ENCODE results near the gene GRB7.

DNA sequence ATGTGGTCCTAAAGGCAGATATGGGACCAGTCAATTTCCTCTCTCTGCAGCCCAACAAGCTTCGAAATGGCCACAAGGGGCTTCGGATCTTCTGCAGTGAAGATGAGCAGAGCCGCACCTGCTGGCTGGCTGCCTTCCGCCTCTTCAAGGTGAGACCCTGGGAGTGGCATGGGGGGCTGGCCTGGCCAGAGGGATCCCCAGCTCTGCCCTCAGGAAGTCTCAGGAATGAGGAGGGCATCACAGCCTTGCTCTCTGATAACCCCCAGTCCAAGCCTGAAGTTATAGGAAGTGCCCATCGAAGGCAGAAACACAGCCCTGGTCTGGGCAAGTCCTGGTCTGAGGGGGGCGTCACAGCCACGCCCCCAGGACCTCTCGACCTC is 7.1 kb downstream of the GRB7 start:
- TF ChIP-seq POLR2A (IDR thresholded peaks at IDR 0.05; ENCODE audit: low read depth, low read length) (no peak), TAF1 (IDR thresholded peaks at IDR 0.05; ENCODE audit: borderline replicate concordance, low read depth, low read length) (no peak), POLR2AphosphoS5 (IDR thresholded peaks at IDR 0.05; ENCODE audit: low read depth, low read length) (no peak)
